BLaER1 (cell line): ENCODE measurements around the gene PLXNB1.

Source experiments
- H3K27ac ChIP-seq: shearing (Covaris generic); formaldehyde crosslinking; 2 replicates; pipeline ENCODE4 v1.8.1; 2022
- H3K27me3 ChIP-seq: shearing (Covaris generic); formaldehyde crosslinking; 2 replicates; pipeline ENCODE4 v1.8.1; 2022
- H3K36me3 ChIP-seq: shearing (Covaris generic); formaldehyde crosslinking; 2 replicates; pipeline ENCODE4 v1.8.1; 2022
- H3K4me1 ChIP-seq: shearing (Covaris generic); formaldehyde crosslinking; 2 replicates; pipeline ENCODE4 v1.8.1; 2022
- H3K4me2 ChIP-seq: shearing (Covaris generic); formaldehyde crosslinking; 2 replicates; pipeline ENCODE4 v1.8.1; 2022
- H3K4me3 ChIP-seq: shearing (Covaris generic); formaldehyde crosslinking; 2 replicates; pipeline ENCODE4 v1.8.1; 2022
- H3K9ac ChIP-seq: shearing (Covaris generic); formaldehyde crosslinking; 2 replicates; pipeline ENCODE4 v1.8.1; 2022
- H3K9me3 ChIP-seq: shearing (Covaris generic); formaldehyde crosslinking; 2 replicates; pipeline ENCODE4 v1.8.1; 2022
- H4K20me1 ChIP-seq: shearing (Covaris generic); formaldehyde crosslinking; 2 replicates; pipeline ENCODE4 v1.8.1; 2022
- Cebpa-rat ChIP-seq: shearing (Covaris generic); IDR thresholded peaks from 2 replicates; pipeline ENCODE4 v1.8.1; 2022

PLXNB1 gene

GRCh38 chr3:48372377-48372770 lies 57.5 kb downstream of the PLXNB1 start:
- TF ChIP-seq Cebpa-rat, result no peak
- H3K9ac ChIP-seq, result no peak overlapping the region
- H3K4me3 ChIP-seq, result no peak overlapping the region
- no peaks in the 10 kb centered on the region for H3K9me3 ChIP-seq
- H4K20me1 ChIP-seq, result no peaks in the 10 kb centered on the region
- H3K27ac ChIP-seq, result no peak overlapping the region
- no peaks in the 10 kb centered on the region for H3K4me1 ChIP-seq
- no peaks in the 10 kb centered on the region for H3K36me3 ChIP-seq
- H3K27me3 ChIP-seq, result no peaks in the 10 kb centered on the region
- no peak overlapping the region for H3K4me2 ChIP-seq

GRCh38 chr3:48371651-48372376 lies 58.1 kb downstream of the PLXNB1 start, which contains the start of gene FBXW12:
Gene FBXW12, plus strand, starts transcription at chr3:48372219. Its CDS starts 549 bp downstream, at chr3:48372768.
- Histone ChIP-seq H3K4me3 (no peak within 1 kb of the TSS), H3K9me3 (no peaks in the 10 kb centered on the region), H3K9ac (no peak within 1 kb of the TSS), H3K27ac (no peak within 1 kb of the TSS), H3K27me3 (no peaks in the 10 kb centered on the region), H3K4me1 (no peaks in the 10 kb centered on the region), H4K20me1 (no peaks in the 10 kb centered on the region), H3K4me2 (no peak within 1 kb of the TSS), H3K36me3 (no peaks in the 10 kb centered on the region)
- no peak for TF ChIP-seq Cebpa-rat

GRCh38 chr3:48370333-48370713 lies 59.6 kb downstream of the PLXNB1 start:
- H3K4me3 ChIP-seq, result no peak overlapping the region
- H3K27ac ChIP-seq, result no peak overlapping the region
- no peaks in the 10 kb centered on the region for H3K36me3 ChIP-seq
- H3K27me3 ChIP-seq, result no peaks in the 10 kb centered on the region
- no peak for TF ChIP-seq Cebpa-rat
- H3K9ac ChIP-seq, result no peak overlapping the region
- H3K4me2 ChIP-seq, result no peak overlapping the region
- no peaks in the 10 kb centered on the region for H3K9me3 ChIP-seq
- H4K20me1 ChIP-seq, result no peaks in the 10 kb centered on the region
- H3K4me1 ChIP-seq, result no peaks in the 10 kb centered on the region

GRCh38 chr3:48369693-48370332 lies 60.1 kb downstream of the PLXNB1 start:
- Histone ChIP-seq H3K27ac (no peak overlapping the region), H3K27me3 (no peaks in the 10 kb centered on the region), H4K20me1 (no peaks in the 10 kb centered on the region), H3K4me3 (no peak overlapping the region), H3K4me1 (no peaks in the 10 kb centered on the region), H3K9ac (no peak overlapping the region), H3K36me3 (no peaks in the 10 kb centered on the region), H3K9me3 (no peaks in the 10 kb centered on the region), H3K4me2 (no peak overlapping the region)
- TF ChIP-seq Cebpa-rat, result no peak

DNA sequence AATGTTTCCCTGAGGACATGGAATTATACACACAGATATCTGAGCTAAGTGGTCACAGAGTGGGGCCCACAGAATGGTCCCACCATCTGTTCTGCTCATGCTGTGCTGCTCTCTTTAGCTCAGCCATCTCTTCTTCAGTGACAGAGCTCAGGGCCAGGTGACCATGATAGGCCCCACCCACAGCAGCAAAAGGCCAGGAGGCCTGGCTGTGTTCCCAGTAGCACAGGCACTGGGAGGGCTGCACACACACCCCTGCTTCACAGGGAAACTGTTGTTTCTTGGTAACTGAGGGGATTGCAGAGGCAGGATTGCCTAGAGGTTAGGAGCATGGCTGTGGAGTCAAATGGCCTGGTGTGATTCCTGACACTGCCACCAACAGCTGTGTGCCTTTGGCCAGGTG lies 62.7 kb downstream of the PLXNB1 start:
- H3K27me3 ChIP-seq, result no peaks in the 10 kb centered on the region
- H4K20me1 ChIP-seq, result no peaks in the 10 kb centered on the region
- TF ChIP-seq Cebpa-rat, result no peak
- H3K4me2 ChIP-seq, result no peak overlapping the region
- H3K9me3 ChIP-seq, result peaks cover 12% of the 10 kb centered on the region
- H3K36me3 ChIP-seq, result no peaks in the 10 kb centered on the region
- H3K4me1 ChIP-seq, result no peaks in the 10 kb centered on the region
- no peak overlapping the region for H3K9ac ChIP-seq
- H3K27ac ChIP-seq, result no peak overlapping the region
- no peak overlapping the region for H3K4me3 ChIP-seq

GRCh38 chr3:48364840-48365239 lies 65.0 kb downstream of the PLXNB1 start:
- Histone ChIP-seq H3K36me3 (no peaks in the 10 kb centered on the region), H3K4me2 (no peak overlapping the region), H3K9ac (no peak overlapping the region), H3K4me3 (no peak overlapping the region), H4K20me1 (no peaks in the 10 kb centered on the region), H3K4me1 (no peaks in the 10 kb centered on the region), H3K9me3 (peaks cover 24% of the 10 kb centered on the region), H3K27ac (no peak overlapping the region), H3K27me3 (no peaks in the 10 kb centered on the region)
- no peak for TF ChIP-seq Cebpa-rat

DNA sequence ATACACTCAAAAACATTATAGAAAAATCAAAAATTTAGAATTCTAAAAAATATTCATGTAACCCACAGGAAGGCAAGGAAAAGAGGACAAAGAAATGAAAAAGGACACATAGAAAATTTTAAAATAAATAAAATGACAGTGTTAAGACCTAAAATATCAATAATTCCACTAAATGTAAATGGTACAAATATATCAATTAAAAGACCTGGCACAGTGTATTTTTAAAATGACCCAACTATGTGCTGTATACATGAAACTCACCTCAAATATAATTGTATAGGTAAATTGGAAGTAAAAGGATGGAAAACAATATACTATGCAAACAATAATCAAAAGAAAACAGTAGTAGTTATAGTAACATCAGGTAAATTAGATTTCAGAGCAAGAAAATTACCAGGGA lies 68.0 kb downstream of the PLXNB1 start:
- Histone ChIP-seq H4K20me1 (no peaks in the 10 kb centered on the region), H3K36me3 (no peaks in the 10 kb centered on the region), H3K4me2 (no peak overlapping the region), H3K9ac (no peak overlapping the region), H3K4me1 (no peaks in the 10 kb centered on the region), H3K27me3 (no peaks in the 10 kb centered on the region), H3K4me3 (no peak overlapping the region), H3K9me3 (peaks cover 41% of the 10 kb centered on the region), H3K27ac (no peak overlapping the region)
- no peak for TF ChIP-seq Cebpa-rat

GRCh38 chr3:48356419-48356818 lies 73.5 kb downstream of the PLXNB1 start:
- Histone ChIP-seq H3K4me3 (no peak overlapping the region), H3K4me1 (no peaks in the 10 kb centered on the region), H3K9me3 (peaks cover 44% of the 10 kb centered on the region), H3K27ac (no peak overlapping the region), H3K4me2 (no peak overlapping the region), H4K20me1 (no peaks in the 10 kb centered on the region), H3K27me3 (no peaks in the 10 kb centered on the region), H3K9ac (no peak overlapping the region), H3K36me3 (no peaks in the 10 kb centered on the region)
- no peak for TF ChIP-seq Cebpa-rat

GRCh38 chr3:48353987-48354386 lies 75.9 kb downstream of the PLXNB1 start:
- no peaks in the 10 kb centered on the region for H4K20me1 ChIP-seq
- no peak overlapping the region for H3K4me2 ChIP-seq
- no peak overlapping the region for H3K27ac ChIP-seq
- no peaks in the 10 kb centered on the region for H3K27me3 ChIP-seq
- H3K4me3 ChIP-seq, result no peak overlapping the region
- H3K9ac ChIP-seq, result no peak overlapping the region
- no peaks in the 10 kb centered on the region for H3K4me1 ChIP-seq
- peaks cover 36% of the 10 kb centered on the region for H3K9me3 ChIP-seq
- no peak for TF ChIP-seq Cebpa-rat
- H3K36me3 ChIP-seq, result no peaks in the 10 kb centered on the region
